T follicular helper cell (primary cell): Measurements from ENCODE around the gene EHD4.
A peak's percentile ranks its signal among the peaks of the same experiment; 100 is the strongest.

Experiments used
- DNase-seq: peaks from one replicate; pipeline ENCODE4 v3.0.0-alpha.2; 2020; ENCODE audit warnings: low read depth
- total RNA-seq, 2 experiments: gene quantifications; one replicate each; lab custom pipeline; 2026; lab: John Stamatoyannopoulos, UW

Gene EHD4
- total RNA-seq = 61.7 to 131 reads per million in 2 experiments

GRCh38 chr15:41972253-41973242 lies at the start of gene EHD4:
Gene EHD4 (minus strand): TSS chr15:41972557. CDS start chr15:41972494, 63 bp downstream.
- peak; percentile 91 for DNase-seq

- no peak for DNase-seq
Observed at GRCh38 chr15:42021593-42021992, 49.2 kb upstream of the EHD4 start.

- DNase-seq = no peak
Observed at GRCh38 chr15:42020713-42021273, 48.4 kb upstream of the EHD4 start, which contains the start of gene PLA2G4E. Gene PLA2G4E (minus strand): TSS chr15:42021042. CDS start chr15:42021030, 12 bp downstream.

GRCh38 chr15:42018306-42019224 lies 46.2 kb upstream of the EHD4 start:
- DNase-seq = no peak

GRCh38 chr15:42016971-42017370 lies 44.6 kb upstream of the EHD4 start:
- no peak for DNase-seq

GRCh38 chr15:42014406-42014805 lies 42.0 kb upstream of the EHD4 start:
- no peak for DNase-seq

- no peak for DNase-seq
Observed at GRCh38 chr15:42012928-42013482, 40.6 kb upstream of the EHD4 start.

GRCh38 chr15:42012241-42012640 lies 39.9 kb upstream of the EHD4 start:
- DNase-seq = no peak

GRCh38 chr15:42011074-42011473 lies 38.7 kb upstream of the EHD4 start:
- no peak for DNase-seq

- no peak for DNase-seq
Observed at GRCh38 chr15:42010434-42010833, 38.1 kb upstream of the EHD4 start.

- no peak for DNase-seq
Observed at GRCh38 chr15:42009474-42009873, 37.1 kb upstream of the EHD4 start.

- DNase-seq = no peak
Observed at GRCh38 chr15:42009022-42009421, 36.7 kb upstream of the EHD4 start.

- DNase-seq = no peak
Observed at GRCh38 chr15:42007386-42007785, 35.0 kb upstream of the EHD4 start.

GRCh38 chr15:42002333-42002732 lies 30.0 kb upstream of the EHD4 start:
- no peak for DNase-seq

GRCh38 chr15:42001236-42001635 lies 28.9 kb upstream of the EHD4 start:
- DNase-seq = no peak

- DNase-seq = no peak
Observed at GRCh38 chr15:41999290-42000285, 27.2 kb upstream of the EHD4 start.

GRCh38 chr15:41997845-41998244 lies 25.5 kb upstream of the EHD4 start:
- no peak for DNase-seq

GRCh38 chr15:41996921-41997592 lies 24.7 kb upstream of the EHD4 start:
- DNase-seq = no peak

GRCh38 chr15:41996376-41996775 lies 24.0 kb upstream of the EHD4 start:
- no peak for DNase-seq

GRCh38 chr15:41995476-41995855 lies 23.1 kb upstream of the EHD4 start:
- no peak for DNase-seq
